ENCODE measurements around the gene P2RY11.

Gene P2RY11, protein sequence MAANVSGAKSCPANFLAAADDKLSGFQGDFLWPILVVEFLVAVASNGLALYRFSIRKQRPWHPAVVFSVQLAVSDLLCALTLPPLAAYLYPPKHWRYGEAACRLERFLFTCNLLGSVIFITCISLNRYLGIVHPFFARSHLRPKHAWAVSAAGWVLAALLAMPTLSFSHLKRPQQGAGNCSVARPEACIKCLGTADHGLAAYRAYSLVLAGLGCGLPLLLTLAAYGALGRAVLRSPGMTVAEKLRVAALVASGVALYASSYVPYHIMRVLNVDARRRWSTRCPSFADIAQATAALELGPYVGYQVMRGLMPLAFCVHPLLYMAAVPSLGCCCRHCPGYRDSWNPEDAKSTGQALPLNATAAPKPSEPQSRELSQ

GRCh38 chr19:10111405-10111811 lies at the start of gene P2RY11:
P2RY11 (plus strand) TSS chr19:10111693; CDS start chr19:10111722, 29 bp downstream.
- DNase-seq (ENCODE audit: low read depth in 2 of 3, low spot score in 2 of 3): no peak

- DNase-seq (ENCODE audit: low read depth in 2 of 3, low spot score in 2 of 3): no peak
Measured at GRCh38 chr19:10061717-10062310, 49.7 kb upstream of the P2RY11 start.

DNA sequence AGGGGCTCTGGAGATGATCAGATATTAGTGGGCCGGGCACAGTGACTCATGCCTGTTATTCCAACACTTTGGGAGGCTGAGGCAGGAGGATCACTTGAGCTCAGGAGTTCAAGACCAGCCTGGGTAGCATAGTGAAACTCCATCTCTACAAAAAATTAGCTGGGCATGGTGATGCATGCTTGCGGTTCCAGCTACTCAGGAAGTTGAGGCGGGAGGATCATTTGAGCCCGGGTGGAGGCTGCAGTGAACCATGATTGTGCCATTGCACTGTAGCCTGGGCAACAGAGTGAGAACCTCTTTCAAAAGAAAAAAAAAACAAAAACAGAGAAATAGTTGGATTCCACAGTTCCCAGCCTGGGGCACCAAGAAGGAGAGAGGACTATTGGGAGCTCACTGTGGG lies 43.3 kb upstream of the P2RY11 start:
- DNase-seq (ENCODE audit: low read depth in 2 of 3, low spot score in 2 of 3): no peak

GRCh38 chr19:10069046-10069445 lies 42.4 kb upstream of the P2RY11 start:
- DNase-seq (ENCODE audit: low read depth in 2 of 3, low spot score in 2 of 3): no peak

- no peak for DNase-seq (ENCODE audit: low read depth in 2 of 3, low spot score in 2 of 3)
Measured at GRCh38 chr19:10070730-10071446, 40.6 kb upstream of the P2RY11 start.

GRCh38 chr19:10074153-10074552 lies 37.3 kb upstream of the P2RY11 start:
- DNase-seq (ENCODE audit: low read depth in 2 of 3, low spot score in 2 of 3): no peak

- DNase-seq (ENCODE audit: low read depth in 2 of 3, low spot score in 2 of 3): no peak
Measured at GRCh38 chr19:10076535-10076934, 35.0 kb upstream of the P2RY11 start.

DNA sequence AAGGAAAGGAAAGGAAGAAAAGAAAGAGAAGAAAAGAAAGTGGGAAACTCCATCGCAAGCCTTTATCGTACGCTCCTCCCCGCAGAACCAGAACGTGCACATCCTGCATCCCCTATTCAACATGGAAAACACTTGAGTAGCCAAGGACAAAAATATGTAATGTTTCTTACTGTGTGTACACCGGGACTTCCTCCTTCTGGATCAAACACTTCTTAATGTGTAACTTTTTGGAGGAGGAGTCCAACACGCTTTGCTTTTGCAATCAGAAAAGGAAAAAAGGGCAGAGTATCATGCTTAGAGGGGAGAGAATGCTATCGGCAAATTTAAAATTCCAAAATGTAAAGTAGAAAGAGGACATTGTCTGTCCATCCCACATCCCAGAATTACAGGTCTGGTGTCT lies 33.2 kb upstream of the P2RY11 start:
- no peak for DNase-seq (ENCODE audit: low read depth in 2 of 3, low spot score in 2 of 3)

- DNase-seq (ENCODE audit: low read depth in 2 of 3, low spot score in 2 of 3): no peak
Measured at GRCh38 chr19:10079031-10079453, 32.5 kb upstream of the P2RY11 start.

GRCh38 chr19:10083911-10084310 lies 27.6 kb upstream of the P2RY11 start:
- no peak for DNase-seq (ENCODE audit: low read depth in 2 of 3, low spot score in 2 of 3)

- DNase-seq (ENCODE audit: low read depth in 2 of 3, low spot score in 2 of 3): no peak
Measured at GRCh38 chr19:10084803-10085202, 26.7 kb upstream of the P2RY11 start.

DNA sequence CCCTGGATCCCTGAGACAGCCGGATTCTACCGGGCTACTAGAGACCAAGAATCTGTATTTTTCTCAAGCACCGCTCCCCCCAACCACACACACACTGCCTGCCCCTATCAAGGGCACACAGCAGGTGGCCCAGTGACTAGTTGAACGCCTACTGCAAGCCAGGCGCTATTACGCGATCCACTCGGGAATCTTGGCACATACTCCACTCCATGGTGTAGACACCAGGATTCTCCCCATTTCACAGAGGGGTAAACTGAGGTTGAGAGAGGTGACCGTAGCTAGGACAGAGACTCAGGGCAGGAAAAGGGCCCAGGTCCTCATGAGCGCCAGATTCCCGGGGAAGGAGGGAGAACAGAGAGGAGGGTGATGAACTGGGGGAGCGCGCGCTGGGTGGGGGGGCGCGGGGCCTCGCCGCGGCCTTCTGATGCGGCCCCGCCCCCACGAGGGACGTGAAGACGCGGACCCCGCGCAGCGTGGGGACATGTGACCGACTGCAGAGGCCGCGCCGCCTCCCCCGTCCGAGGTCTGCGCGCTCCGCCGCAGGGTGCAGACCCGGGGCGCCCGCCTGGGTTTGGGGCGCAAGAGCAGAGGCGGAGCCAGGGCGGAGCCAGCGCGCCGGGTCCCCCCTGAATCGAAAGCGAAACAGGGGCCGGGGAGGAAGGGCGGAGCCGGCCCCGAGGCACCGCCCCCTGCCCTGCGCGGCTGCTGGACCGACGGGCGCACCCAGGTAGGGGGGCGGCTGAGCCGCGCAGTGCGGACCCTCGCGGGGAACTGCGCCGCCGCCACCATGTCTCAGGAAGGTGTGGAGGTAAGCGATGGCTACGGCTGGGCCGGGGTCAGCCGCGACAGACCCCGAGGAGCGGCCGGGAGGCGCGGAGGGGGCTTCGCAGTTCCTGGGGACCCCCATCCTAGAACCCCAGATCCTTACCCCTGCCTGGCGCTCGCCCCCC lies 25.6 kb upstream of the P2RY11 start, which contains the start of gene SHFL:
TSS of gene SHFL (plus strand) at position 677 of the 950 bp plus-strand sequence. CDS start at position 788, 111 bp downstream.
- DNase-seq (ENCODE audit: low read depth in 2 of 3, low spot score in 2 of 3): peak; percentile 54 to 66 (median 61)

DNA sequence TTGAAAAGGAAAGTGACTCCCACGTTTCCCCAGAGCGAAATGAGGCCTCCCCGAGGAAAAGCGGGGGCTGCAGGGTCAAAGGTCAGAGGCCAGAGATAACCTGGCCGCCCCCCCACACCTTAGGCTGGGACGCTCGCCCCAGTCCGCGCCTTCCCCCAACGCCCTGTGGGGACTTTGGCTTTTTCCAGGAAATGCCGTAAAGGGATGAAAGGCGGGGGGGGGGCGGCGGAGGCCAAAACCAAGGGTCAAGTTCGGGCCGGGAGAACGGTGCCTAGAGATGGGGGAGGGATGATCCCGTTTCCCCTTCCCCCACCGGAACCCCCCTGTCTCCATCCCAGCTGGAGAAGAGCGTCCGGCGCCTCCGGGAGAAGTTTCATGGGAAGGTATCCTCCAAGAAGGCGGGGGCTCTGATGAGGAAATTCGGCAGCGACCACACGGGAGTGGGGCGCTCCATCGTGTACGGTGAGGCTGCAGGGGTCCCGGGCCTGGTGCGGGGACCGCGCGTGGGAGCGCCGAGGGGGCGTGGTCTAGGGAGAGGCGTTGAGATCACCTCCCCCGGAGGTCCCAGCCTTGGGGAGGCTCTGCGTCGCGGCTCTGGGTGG lies 24.8 kb upstream of the P2RY11 start:
- no peak for DNase-seq (ENCODE audit: low read depth in 2 of 3, low spot score in 2 of 3)

DNA sequence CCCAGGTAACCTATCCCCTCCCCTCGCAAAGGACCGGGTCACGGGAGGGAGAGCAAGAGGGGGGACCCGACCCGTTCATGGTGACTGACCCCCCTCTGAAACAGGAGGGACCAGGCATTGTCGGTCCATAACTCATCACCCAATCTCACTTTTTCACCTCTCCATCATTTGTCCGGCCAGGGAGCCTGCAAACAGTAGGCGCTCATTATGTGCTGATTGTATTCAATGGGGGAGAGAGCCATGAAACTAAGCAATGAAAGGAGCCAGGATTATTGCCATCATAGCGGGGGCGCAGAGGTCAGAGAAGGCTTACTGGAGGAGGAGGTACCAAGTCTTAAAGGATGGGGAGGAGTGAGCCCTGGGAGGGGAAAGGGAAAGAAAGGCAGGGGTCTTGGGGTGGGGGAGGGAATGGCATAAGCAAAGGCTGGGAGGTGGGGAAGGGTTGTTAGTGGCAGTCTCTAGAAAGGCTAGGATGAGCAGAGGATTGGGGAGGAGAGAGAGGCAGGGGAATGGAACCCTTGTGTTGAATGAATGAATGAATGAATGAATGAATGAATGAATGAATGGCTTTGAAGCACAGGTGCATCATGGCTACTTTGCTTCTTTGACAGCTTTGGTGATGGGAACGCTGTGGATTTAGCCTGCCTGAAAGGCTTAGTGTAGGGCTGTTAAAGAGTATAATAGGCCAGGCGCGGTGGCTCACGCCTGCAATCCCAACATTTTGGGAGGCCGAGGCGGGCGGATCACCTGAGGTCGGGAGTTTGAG lies 24.0 kb upstream of the P2RY11 start:
- no peak for DNase-seq (ENCODE audit: low read depth in 2 of 3, low spot score in 2 of 3)

GRCh38 chr19:10088949-10089554 lies 22.4 kb upstream of the P2RY11 start:
- DNase-seq (ENCODE audit: low read depth in 2 of 3, low spot score in 2 of 3): no peak

DNA sequence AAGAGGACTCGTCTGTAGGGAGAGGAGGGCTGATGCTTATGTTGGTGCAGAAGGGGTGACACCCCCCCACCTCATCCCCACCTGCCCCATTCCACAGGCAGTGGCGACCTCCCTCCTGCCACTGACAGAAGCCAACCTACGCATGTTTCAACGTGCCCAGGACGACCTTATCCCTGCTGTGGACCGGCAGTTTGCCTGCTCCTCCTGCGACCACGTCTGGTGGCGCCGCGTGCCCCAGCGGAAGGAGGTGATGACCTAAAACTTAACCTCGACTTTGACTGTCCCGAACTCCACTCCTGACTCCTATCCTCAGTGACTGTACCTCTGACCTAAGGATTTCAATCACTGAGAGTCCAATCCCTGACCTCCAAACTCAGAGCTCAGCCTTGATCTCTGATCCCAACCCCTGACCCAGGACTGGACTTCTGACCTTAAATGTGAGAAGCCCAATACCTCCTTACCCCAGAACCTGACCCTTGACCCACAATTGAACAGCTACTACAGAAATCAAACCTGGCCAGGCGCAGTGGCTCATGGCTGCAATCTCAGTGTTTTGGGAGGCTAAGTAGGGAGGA lies 21.6 kb upstream of the P2RY11 start:
- no peak for DNase-seq (ENCODE audit: low read depth in 2 of 3, low spot score in 2 of 3)

DNA sequence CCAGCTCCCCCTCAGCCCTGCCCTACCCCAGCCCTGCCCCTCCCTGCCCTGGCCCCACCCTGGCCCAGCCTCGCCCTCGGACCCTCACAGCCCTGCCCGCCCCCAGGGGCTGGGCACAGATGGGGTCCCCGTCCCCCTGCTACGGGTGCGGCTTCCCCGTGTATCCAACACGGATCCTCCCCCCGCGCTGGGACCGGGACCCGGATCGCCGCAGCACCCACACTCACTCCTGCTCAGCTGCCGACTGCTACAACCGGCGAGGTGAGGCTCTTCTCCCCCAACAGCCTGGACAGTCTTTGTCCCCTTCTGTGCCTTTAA lies 20.2 kb upstream of the P2RY11 start:
- no peak for DNase-seq (ENCODE audit: low read depth in 2 of 3, low spot score in 2 of 3)

DNA sequence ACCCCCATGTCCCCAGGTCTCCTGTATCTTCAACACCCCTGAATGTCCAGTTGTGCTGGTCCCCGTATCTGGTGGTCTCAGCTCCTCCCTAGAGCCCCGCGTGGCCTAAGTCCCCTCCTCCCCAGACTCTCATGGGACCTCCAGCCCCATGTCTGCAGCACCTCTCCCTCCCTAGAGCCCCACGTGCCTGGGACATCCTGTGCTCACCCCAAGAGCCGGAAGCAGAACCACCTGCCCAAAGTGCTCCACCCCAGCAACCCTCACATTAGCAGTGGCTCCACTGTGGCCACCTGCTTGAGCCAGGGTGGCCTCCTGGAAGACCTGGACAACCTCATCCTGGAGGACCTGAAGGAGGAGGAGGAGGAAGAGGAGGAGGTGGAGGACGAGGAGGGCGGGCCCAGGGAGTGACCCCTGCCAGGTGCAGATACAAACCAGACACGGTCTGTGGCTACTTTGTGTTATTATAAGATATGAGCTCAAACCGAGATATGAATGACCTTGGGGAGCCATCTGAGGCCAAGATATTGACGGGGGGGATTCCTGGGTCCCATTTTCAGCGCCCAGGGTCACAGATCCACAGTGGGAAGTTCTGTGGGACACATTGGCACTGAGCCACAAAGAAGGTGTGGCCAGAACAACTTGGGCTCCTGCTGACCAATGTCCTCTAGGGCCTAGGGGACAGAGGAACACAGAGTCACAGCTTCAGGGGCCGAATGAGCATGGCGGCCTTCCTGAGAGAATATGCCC lies 19.4 kb upstream of the P2RY11 start:
- no peak for DNase-seq (ENCODE audit: low read depth in 2 of 3, low spot score in 2 of 3)

Data from activated CD8-positive, alpha-beta memory T cell treated with anti-CD3 and anti-CD28 coated beads for 48 hours (primary cell).